ENCODE data around the gene PDE7B. TPM values are rescaled to one million over a fixed set of nuclear protein-coding genes. Genes with fewer than 3 reads are reported as not detected.

The PDE7B gene
- total RNA-seq, 4 donors from 2014 or later, result 3.4 to 15.4 (median 9.3) TPM

DNA sequence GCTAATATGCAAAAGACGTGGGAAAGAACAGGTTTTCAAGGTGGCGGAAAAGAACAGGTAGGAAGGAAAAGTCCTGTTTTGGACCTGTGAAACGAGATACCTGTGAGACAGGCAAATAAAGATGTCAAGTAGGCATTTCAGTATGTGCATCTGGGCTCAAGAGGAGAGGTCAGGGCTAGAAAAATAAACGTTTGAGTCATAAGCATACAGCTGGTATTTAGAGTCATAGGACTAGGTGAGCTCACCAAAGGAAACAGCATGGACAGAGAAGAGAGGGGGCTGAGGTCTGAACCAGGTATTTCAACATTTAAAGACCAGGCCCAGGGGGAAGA is 383.7 kb downstream of the PDE7B start:
- 90% methylated on average over 4 of the region's 4 CpGs for WGBS
- no peaks in the 10 kb centered on the region for H3K27me3 ChIP-seq
- DNase-seq (ENCODE audit: extremely low spot score), result no peak
- H3K36me3 ChIP-seq, result no peaks in the 10 kb centered on the region
- intact Hi-C loops (cut with DNase I), result no loop called here
- H3K4me3 ChIP-seq, result no peak overlapping the region
- H3K9me3 ChIP-seq, result no peaks in the 10 kb centered on the region
- H3K4me1 ChIP-seq, result peaks cover 0 to 10% (median 3%) of the 10 kb centered on the region in 4 donors
- no peak overlapping the region for H3K27ac ChIP-seq (replicated peaks in 1 of 4)
- no peak for TF ChIP-seq POLR2A (IDR thresholded peaks at IDR 0.05; ENCODE audit: low read depth)
- TF ChIP-seq, protein P1, sequence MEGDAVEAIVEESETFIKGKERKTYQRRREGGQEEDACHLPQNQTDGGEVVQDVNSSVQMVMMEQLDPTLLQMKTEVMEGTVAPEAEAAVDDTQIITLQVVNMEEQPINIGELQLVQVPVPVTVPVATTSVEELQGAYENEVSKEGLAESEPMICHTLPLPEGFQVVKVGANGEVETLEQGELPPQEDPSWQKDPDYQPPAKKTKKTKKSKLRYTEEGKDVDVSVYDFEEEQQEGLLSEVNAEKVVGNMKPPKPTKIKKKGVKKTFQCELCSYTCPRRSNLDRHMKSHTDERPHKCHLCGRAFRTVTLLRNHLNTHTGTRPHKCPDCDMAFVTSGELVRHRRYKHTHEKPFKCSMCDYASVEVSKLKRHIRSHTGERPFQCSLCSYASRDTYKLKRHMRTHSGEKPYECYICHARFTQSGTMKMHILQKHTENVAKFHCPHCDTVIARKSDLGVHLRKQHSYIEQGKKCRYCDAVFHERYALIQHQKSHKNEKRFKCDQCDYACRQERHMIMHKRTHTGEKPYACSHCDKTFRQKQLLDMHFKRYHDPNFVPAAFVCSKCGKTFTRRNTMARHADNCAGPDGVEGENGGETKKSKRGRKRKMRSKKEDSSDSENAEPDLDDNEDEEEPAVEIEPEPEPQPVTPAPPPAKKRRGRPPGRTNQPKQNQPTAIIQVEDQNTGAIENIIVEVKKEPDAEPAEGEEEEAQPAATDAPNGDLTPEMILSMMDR (IDR thresholded peaks at IDR 0.05), result no peak
- no peak for TF ChIP-seq EP300 (IDR thresholded peaks at IDR 0.05)
- TF ChIP-seq POLR2AphosphoS5 (IDR thresholded peaks at IDR 0.05), result no peak

DNA sequence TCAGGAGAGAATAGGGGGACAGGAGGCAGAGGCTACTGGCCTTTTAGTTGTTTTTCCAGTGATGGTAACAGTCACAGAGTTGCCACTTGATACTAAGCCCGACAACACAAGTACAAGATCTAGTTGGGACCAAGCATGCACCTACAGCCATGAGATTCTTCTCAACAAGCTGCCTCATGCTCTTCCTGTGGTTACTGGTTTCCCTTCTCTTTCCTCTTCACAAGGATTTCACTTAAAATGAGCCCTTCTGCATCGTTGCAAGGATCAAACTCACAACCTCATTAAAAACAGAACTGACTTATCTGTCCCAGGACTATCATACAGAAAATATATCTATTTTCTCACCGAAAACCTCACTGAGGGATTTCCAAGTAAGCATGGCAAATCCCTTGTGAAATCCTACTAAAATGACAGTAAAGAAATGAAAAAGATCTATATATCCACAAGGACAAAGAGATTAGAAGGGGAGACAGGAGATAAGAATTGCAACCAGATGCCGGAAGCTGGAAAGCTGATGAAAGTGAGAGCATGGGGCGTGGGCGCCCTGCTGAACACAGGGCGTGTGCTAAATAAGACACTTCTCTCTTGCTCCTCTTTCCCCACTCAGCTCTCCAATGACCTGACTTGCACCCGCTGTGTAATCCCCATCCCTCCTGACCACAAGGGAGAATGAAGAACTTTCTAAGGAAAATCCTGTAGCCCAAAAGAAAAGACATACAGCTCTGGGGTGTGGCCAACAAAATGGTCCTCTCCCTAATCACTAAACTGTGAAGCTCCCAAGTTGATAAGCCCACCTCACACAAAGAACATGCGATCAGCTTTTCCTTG is 385.2 kb downstream of the PDE7B start:
- intact Hi-C loops (cut with DNase I), result no loop called here
- Histone ChIP-seq H3K4me1 (no peaks in the 10 kb centered on the region), H3K36me3 (no peaks in the 10 kb centered on the region), H3K27ac (replicated peaks in 1 of 4) (no peak overlapping the region), H3K9me3 (no peaks in the 10 kb centered on the region), H3K4me3 (no peak overlapping the region), H3K27me3 (no peaks in the 10 kb centered on the region)
- TF ChIP-seq POLR2AphosphoS5 (IDR thresholded peaks at IDR 0.05) (no peak), EP300 (IDR thresholded peaks at IDR 0.05) (no peak), POLR2A (IDR thresholded peaks at IDR 0.05; ENCODE audit: low read depth) (no peak)
- TF ChIP-seq, protein P1 (IDR thresholded peaks at IDR 0.05), result no peak
- 78% methylated on average over 9 of the region's 9 CpGs for WGBS
- no peak for DNase-seq (ENCODE audit: extremely low spot score)

DNA sequence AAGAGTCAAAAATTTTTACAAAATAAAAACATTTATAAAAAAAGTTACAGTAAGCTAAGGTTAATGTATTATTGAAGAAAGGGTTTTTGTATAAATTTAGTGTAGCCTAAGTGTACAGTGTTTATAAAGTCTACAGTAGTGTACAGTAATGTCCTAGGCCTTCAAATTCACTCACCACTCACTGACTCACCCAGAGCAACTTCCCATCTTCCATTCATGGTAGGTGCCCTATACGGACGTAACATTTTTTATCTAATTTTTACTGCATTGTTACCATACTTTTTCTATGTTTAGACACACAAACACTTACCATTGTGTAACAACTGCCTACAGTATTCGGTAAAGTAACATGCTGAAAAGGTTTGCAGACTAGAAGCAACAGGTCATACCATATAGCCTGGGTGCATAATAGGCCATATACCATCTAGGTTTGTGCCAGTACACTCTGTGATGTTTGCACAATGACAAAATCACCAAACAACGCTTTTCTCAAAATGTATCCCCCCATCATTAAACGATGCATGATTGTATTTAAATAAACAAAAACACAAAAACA is 392.6 kb downstream of the PDE7B start:
- Histone ChIP-seq H3K36me3 (no peaks in the 10 kb centered on the region), H3K9me3 (no peaks in the 10 kb centered on the region), H3K27ac (replicated peaks in 1 of 4) (no peak overlapping the region), H3K4me1 (peaks cover 0 to 2% (median 0%) of the 10 kb centered on the region in 4 donors), H3K27me3 (no peaks in the 10 kb centered on the region), H3K4me3 (no peak overlapping the region)
- intact Hi-C loops (cut with DNase I), result no loop called here
- TF ChIP-seq, protein P1 (IDR thresholded peaks at IDR 0.05), result no peak
- TF ChIP-seq POLR2A (IDR thresholded peaks at IDR 0.05; ENCODE audit: low read depth) (no peak), POLR2AphosphoS5 (IDR thresholded peaks at IDR 0.05) (no peak), EP300 (IDR thresholded peaks at IDR 0.05) (no peak)
- WGBS, result 87% methylated on average over 5 of the region's 5 CpGs
- no peak for DNase-seq (ENCODE audit: extremely low spot score)
